K562 (cell line): ENCODE data around the gene NNAT. TPM values are rescaled to one million over a fixed set of nuclear protein-coding genes. Genes with fewer than 3 reads are reported as not detected.

Experiments used
- ATAC-seq: fragments of 200-7000 bp; cut with Tn5 transposase; 3 replicates; pipeline ENCODE4 v1.9.1; 2020; ENCODE audit warnings: moderate library complexity
- BruUV-seq: library from RNA; stranded (reverse); fragments of 400-500 nt; replicated peaks from 2 replicates; lab custom pipeline; 2021; lab: Mats Ljungman, UMichigan
- CTCF ChIA-PET: fragments of 300-600 bp; formaldehyde crosslinking; extraction: SDS; loops from one replicate; lab custom pipeline; 2021; ENCODE audit warnings: low intra/inter-chr PET ratio; lab: Yijun Ruan, JAX
- POLR2A ChIA-PET: fragments of 300-600, 350-650 bp; sonication (Branson Sonifier 250); formaldehyde crosslinking; extraction: SDS; loops from one replicate; lab custom pipeline; 2021; ENCODE audit warnings: antibody characterized with exemption, inconsistent platforms; lab: Yijun Ruan, JAX
- DNase-seq, 4 experiments: peaks; one replicate each; pipeline versions ENCODE4 v3.0.0 to v3.0.0-alpha.2; 2011 to 2018; ENCODE audit warnings: low spot score in 3 of 4, mixed read lengths in 3 of 4; ENCODE audit errors: extremely low read depth in 1 of 4
- FAIRE-seq: peaks from 2 replicates; lab custom pipeline; 2011; peaks lifted over from hg19 to GRCh38; lab: Jason Lieb, UNC
- H2AFZ ChIP-seq: 2 replicates; pipeline ENCODE4 v1.6.0; 2011; ENCODE audit warnings: low read depth, low read length, control low read depth, inconsistent platforms
- H3K27ac ChIP-seq: fragments of 200-600 bp; 3 replicates; pipeline ENCODE4 v1.8.0; 2011; ENCODE audit warnings: low read depth, mild to moderate bottlenecking, control low read depth, inconsistent platforms, low read length, moderate library complexity, mixed read lengths; ENCODE audit errors: extremely low read depth
- H3K27me3 ChIP-seq, 2 experiments: fragments of 300-600 bp in 1 of 2; 2 replicates in 1 of 2; 3 replicates in 1 of 2; pipeline versions ENCODE4 v1.6.0 to v1.8.0; 2011; ENCODE audit warnings: inconsistent platforms in 2 of 2, low read length in 2 of 2, mild to moderate bottlenecking in 1 of 2, mixed read lengths in 1 of 2, moderate library complexity in 1 of 2; ENCODE audit not compliant: control insufficient read depth in 2 of 2, insufficient read depth in 2 of 2
- H3K36me3 ChIP-seq: fragments of 300-600 bp; 3 replicates; pipeline ENCODE4 v1.8.0; 2011; ENCODE audit warnings: mild to moderate bottlenecking, low read length, inconsistent platforms; ENCODE audit not compliant: control insufficient read depth, insufficient read depth
- H3K4me1 ChIP-seq, 2 experiments: fragments of 200-600 bp in 1 of 2; replicated peaks in 1 of 2; 2 replicates in 1 of 2; 3 replicates in 1 of 2; pipeline versions ENCODE4 v1.5.1 to v1.8.0; 2011; ENCODE audit warnings: inconsistent platforms in 2 of 2, low read length in 2 of 2, mild to moderate bottlenecking in 1 of 2, mixed read lengths in 1 of 2, moderate library complexity in 1 of 2; ENCODE audit not compliant: control insufficient read depth in 2 of 2, insufficient read depth in 2 of 2
- H3K4me2 ChIP-seq: 2 replicates; pipeline ENCODE4 v1.6.1; 2011; ENCODE audit warnings: low read length, control low read depth, inconsistent platforms, mixed read lengths; ENCODE audit not compliant: insufficient read depth
- H3K4me3 ChIP-seq: fragments of 200-600 bp; sonication (generic), shearing (Covaris generic); 2 replicates; pipeline ENCODE4 v1.5.1; 2016; ENCODE audit warnings: control low read depth, inconsistent platforms
- H3K79me2 ChIP-seq: fragments of 200-600 bp; 3 replicates; pipeline ENCODE4 v1.8.0; 2011; ENCODE audit warnings: low read length, inconsistent platforms; ENCODE audit not compliant: control insufficient read depth, insufficient read depth
- H3K9ac ChIP-seq, 2 experiments: 2 replicates each; pipeline versions ENCODE4 v1.6.0 to v1.6.1; 2011; ENCODE audit warnings: low read depth in 2 of 2, low read length in 2 of 2, control low read depth in 1 of 2, inconsistent platforms in 1 of 2, mild to moderate bottlenecking in 1 of 2, mixed read lengths in 1 of 2; ENCODE audit not compliant: insufficient read depth in 1 of 2
- H3K9me1 ChIP-seq: one replicate; pipeline ENCODE4 v1.6.0; 2011; ENCODE audit warnings: inconsistent platforms, mild to moderate bottlenecking, low read length, moderate library complexity; ENCODE audit not compliant: control insufficient read depth, insufficient read depth
- H3K9me3 ChIP-seq: replicated peaks from 2 replicates; pipeline ENCODE4 v1.5.1; 2011; ENCODE audit warnings: low read depth, low read length, inconsistent platforms; ENCODE audit not compliant: control insufficient read depth, insufficient read depth
- H4K20me1 ChIP-seq: replicated peaks from 2 replicates; pipeline ENCODE4 v1.6.1; 2011; ENCODE audit warnings: low read length, inconsistent platforms, mixed read lengths; ENCODE audit not compliant: control insufficient read depth, insufficient read depth
- CTCF ChIP-seq, 3 experiments: IDR thresholded peaks in 2 of 3; conservative IDR thresholded peaks in 1 of 3; 2 replicates each; pipeline ENCODE4 v1.5.1; 2011 to 2012; ENCODE audit warnings: low read length in 3 of 3, mild to moderate bottlenecking in 3 of 3, control low read depth in 2 of 3, improper control_type of control experiment in 1 of 3, inconsistent platforms in 1 of 3, low read depth in 1 of 3, mixed read lengths in 1 of 3, moderate library complexity in 1 of 3; ENCODE audit not compliant: insufficient read depth in 2 of 3
- ELK3 ChIP-seq: fragments of 450-650 bp; formaldehyde crosslinking; IDR thresholded peaks from 2 replicates; pipeline ENCODE4 v1.4.0; 2020; ENCODE audit warnings: mild to moderate bottlenecking
- TRIM24 ChIP-seq, 2 experiments: fragments of 450-650 bp; IDR thresholded peaks; 2 replicates each; pipeline ENCODE4 v1.6.1; 2016
- WGBS: fragments of 100-300 bp; shearing (Covaris generic); methylation state at CpG from one replicate; pipeline ENCODE4 v1.1.6; 2016; ENCODE audit warnings: low coverage, mixed read lengths; ENCODE audit not compliant: insufficient coverage; ENCODE audit errors: missing lambda C conversion rate; 5-methylcytosine and 5-hydroxymethylcytosine counted together
- in situ Hi-C: fragments of 300-500 bp; cut with MboI; formaldehyde crosslinking; loops from 4 replicates; pipeline ENCODE4 v1.15.0; 2018; ENCODE audit warnings: inconsistent platforms, mixed read lengths
- intact Hi-C: fragments of 100-400 bp; cut with micrococcal nuclease; formaldehyde crosslinking; loops from 2 replicates; pipeline ENCODE4 v1.14.2; 2022
- polyA plus RNA-seq, 8 experiments: library from polyadenylated mRNA; depleted of rRNA in 4 of 8; stranded (reverse) in 5 of 8; unstranded in 3 of 8; fragments of >200 nt; fragmentation: Nextera tagmentation in 2 of 8; fragmentation: Illumina TruSeq in 1 of 8; extraction: Ambion mirVana in 2 of 8; extraction: Trizol in 1 of 8; gene quantifications; 2 replicates each; pipeline versions ENCODE4 v1.2.1 to v1.2.3, GENCODE V29; 2011 to 2014; ENCODE audit warnings: inconsistent platforms in 1 of 8, missing spikeins in 1 of 8
- total RNA-seq, 7 experiments: library from RNA; depleted of rRNA in 6 of 7; stranded (reverse); fragments of >200 nt in 6 of 7; fragmentation: Illumina TruSeq in 2 of 7; extraction: Trizol in 2 of 7; gene quantifications; 2 replicates each; pipeline versions ENCODE4 v1.2.1 to v1.2.3, GENCODE V29; 2011 to 2021; ENCODE audit warnings: low replicate concordance in 1 of 7

NNAT gene
- total and polyA plus RNA-seq, 9 of the 15 experiments (the other 6 are each of a cell fraction or from before 2014, with no cell fraction given), result 0.13 TPM; not detected in 8

GRCh38 chr20:37558306-37558705 is 37.3 kb downstream of the NNAT start:
- Histone ChIP-seq H3K4me2 (no peak overlapping the region), H3K4me1 (no peaks in the 10 kb centered on the region; a peak in 1 of 5 replicates), H3K9ac (no peak overlapping the region), H3K9me3 (no peaks in the 10 kb centered on the region), H4K20me1 (no peaks in the 10 kb centered on the region), H3K36me3 (no peaks in the 10 kb centered on the region), H3K9me1 (no peaks in the 10 kb centered on the region), H3K27me3 (peaks cover 2 to 36% of the 10 kb centered on the region in 2 experiments; a peak in 4 of 5 replicates), H3K79me2 (no peaks in the 10 kb centered on the region), H3K27ac (no peak overlapping the region), H3K4me3 (no peak overlapping the region), H2AFZ (no peak overlapping the region)
- intact Hi-C loops (no loop called here), in situ Hi-C loops (no loop called here)
- BruUV-seq, result no TSS peak
- no peak for ATAC-seq
- CTCF ChIA-PET, result no interaction called here
- no peak for FAIRE-seq
- DNase-seq, result no peak
- TF ChIP-seq TRIM24 (IDR thresholded peaks at IDR 0.05) (no peak), ELK3 (CRISPR knock-in tag) (no peak), CTCF (IDR thresholded peaks at IDR 0.05 in 2 of 3, conservative IDR thresholded peaks at IDR 0.05 in 1 of 3; ENCODE audit: insufficient read depth in 2 of 3, low read depth in 1 of 3, low read length in 3 of 3) (no peak)
- POLR2A ChIA-PET, result no interaction called here
- 3% methylated on average over 4 of the region's 4 CpGs for WGBS
